SK-N-SH treated with all-trans-retinoic acid at 6 μM for 48 hours (cell line): ENCODE results near the gene RFX7.

Experiments used
- ATAC-seq: fragments of 200-7000 bp; cut with Tn5 transposase; 3 replicates; pipeline ENCODE4 v1.9.1; 2020; ENCODE audit warnings: mild to moderate bottlenecking, moderate library complexity
- ARNTL ChIP-seq: fragments of 450-650 bp; formaldehyde crosslinking; IDR thresholded peaks from 2 replicates; pipeline ENCODE4 v1.5.0; 2020; ENCODE audit warnings: low read depth, mild to moderate bottlenecking, moderate library complexity, borderline replicate concordance
- CREB5 ChIP-seq: fragments of 250-450 bp; sonication (Bioruptor Pico); IDR thresholded peaks from 2 replicates; pipeline ENCODE4 v1.5.1; 2020; ENCODE audit warnings: low read depth, mild to moderate bottlenecking, moderate library complexity
- CSDC2 ChIP-seq: fragments of 250-450 bp; sonication (Bioruptor Pico); IDR thresholded peaks from 2 replicates; pipeline ENCODE4 v1.5.0; 2020; ENCODE audit warnings: mild to moderate bottlenecking, moderate library complexity
- CSRNP3 ChIP-seq: fragments of 250-450 bp; sonication (Bioruptor Pico); IDR thresholded peaks from 2 replicates; pipeline ENCODE4 v1.5.1; 2021; ENCODE audit warnings: mild to moderate bottlenecking, moderate library complexity
- ESRRG ChIP-seq: fragments of 250-450 bp; sonication (Bioruptor Pico); IDR thresholded peaks from 2 replicates; pipeline ENCODE4 v1.6.1; 2021; ENCODE audit warnings: mild to moderate bottlenecking
- GLIS3 ChIP-seq: fragments of 250-450 bp; sonication (Bioruptor Pico); IDR thresholded peaks from 2 replicates; pipeline ENCODE4 v1.5.0; 2020; ENCODE audit warnings: mild to moderate bottlenecking, moderate library complexity
- ISL1 ChIP-seq: fragments of 250-450 bp; sonication (Bioruptor Pico); IDR thresholded peaks from 2 replicates; pipeline ENCODE4 v2.1.2; 2022; ENCODE audit warnings: mild to moderate bottlenecking, moderate library complexity
- OSR1 ChIP-seq: fragments of 250-450 bp; sonication (Bioruptor Pico); IDR thresholded peaks from 2 replicates; pipeline ENCODE4 v1.8.0; 2022; ENCODE audit warnings: moderate library complexity, mild to moderate bottlenecking, inconsistent platforms
- PATZ1 ChIP-seq: fragments of 250-450 bp; sonication (Bioruptor Pico); IDR thresholded peaks from 2 replicates; pipeline ENCODE4 v1.8.0; 2020; ENCODE audit warnings: mild to moderate bottlenecking, moderate library complexity, borderline replicate concordance
- PPARA ChIP-seq: fragments of 250-450 bp; sonication (Bioruptor Pico); IDR thresholded peaks from 2 replicates; pipeline ENCODE4 v1.5.0; 2020; ENCODE audit warnings: mild to moderate bottlenecking, borderline replicate concordance
- RARB ChIP-seq: fragments of 250-450 bp; sonication (Bioruptor Pico); IDR thresholded peaks from 2 replicates; pipeline ENCODE4 v1.8.0; 2021; ENCODE audit warnings: mild to moderate bottlenecking, moderate library complexity
- TSHZ2 ChIP-seq: fragments of 250-450 bp; sonication (Bioruptor Pico); IDR thresholded peaks from 2 replicates; pipeline ENCODE4 v1.5.0; 2020; ENCODE audit warnings: mild to moderate bottlenecking, moderate library complexity
- ZC3H10 ChIP-seq: fragments of 250-450 bp; sonication (Bioruptor Pico); IDR thresholded peaks from 2 replicates; pipeline ENCODE4 v1.5.1; 2021; ENCODE audit warnings: mild to moderate bottlenecking, moderate library complexity
- ZNF565 ChIP-seq: fragments of 450-650 bp; formaldehyde crosslinking; conservative IDR thresholded peaks from 2 replicates; pipeline ENCODE4 v1.5.0; 2020; ENCODE audit warnings: low read depth, mild to moderate bottlenecking, moderate library complexity
- ZNF70 ChIP-seq: fragments of 450-650 bp; formaldehyde crosslinking; IDR thresholded peaks from 2 replicates; pipeline ENCODE4 v1.5.0; 2020; ENCODE audit warnings: mild to moderate bottlenecking, moderate library complexity
- ZNF8 ChIP-seq: fragments of 450-650 bp; formaldehyde crosslinking; IDR thresholded peaks from 2 replicates; pipeline ENCODE4 v1.5.0; 2020; ENCODE audit warnings: mild to moderate bottlenecking, moderate library complexity

The RFX7 gene

GRCh38 chr15:56150204-56150603 lies 93.5 kb downstream of the RFX7 start:
- ATAC-seq = no peak
- TF ChIP-seq ZNF565 (CRISPR knock-in tag) (no peak), PPARA (CRISPR knock-in tag) (no peak), PATZ1 (no peak), ESRRG (CRISPR knock-in tag) (no peak), ISL1 (CRISPR knock-in tag) (no peak), ZC3H10 (CRISPR knock-in tag) (no peak), TSHZ2 (CRISPR knock-in tag) (no peak), CSRNP3 (no peak), ARNTL (CRISPR knock-in tag) (no peak), RARB (no peak)

GRCh38 chr15:56148064-56148463 lies 95.6 kb downstream of the RFX7 start:
- ATAC-seq = no peak
- TF ChIP-seq RARB (no peak), ISL1 (CRISPR knock-in tag) (no peak), PATZ1 (no peak), CREB5 (CRISPR knock-in tag) (no peak), ZNF565 (CRISPR knock-in tag) (no peak), PPARA (CRISPR knock-in tag) (no peak), ESRRG (CRISPR knock-in tag) (no peak), ZNF8 (CRISPR knock-in tag) (no peak), GLIS3 (CRISPR knock-in tag) (no peak), ZC3H10 (CRISPR knock-in tag) (no peak), CSDC2 (CRISPR knock-in tag) (no peak), TSHZ2 (CRISPR knock-in tag) (no peak), ARNTL (CRISPR knock-in tag) (no peak), ZNF70 (CRISPR knock-in tag) (no peak), OSR1 (CRISPR knock-in tag) (no peak), CSRNP3 (no peak)
